Ascending aorta (tissue), 2 donors: ENCODE measurements around the gene TBX5. TPM values are rescaled to one million over a fixed set of nuclear protein-coding genes. Genes with fewer than 3 reads are reported as not detected.
A peak's percentile ranks its signal among the peaks of the same experiment; 100 is the strongest.

Experiments
- DNase-seq, 2 donors: peaks; one replicate each; pipeline ENCODE4 v3.0.0-alpha.2; 2019; ENCODE audit warnings: low spot score in 2 of 2
- H3K27ac ChIP-seq, 2 donors: fragments of 200-600 bp; sonication (generic); one replicate each; pipeline ENCODE4 v1.5.1; 2016 to 2017; ENCODE audit warnings: mild to moderate bottlenecking in 1 of 2
- H3K27me3 ChIP-seq: fragments of 200-600 bp; sonication (generic); one replicate; pipeline ENCODE4 v1.5.1; 2017
- H3K36me3 ChIP-seq, 2 donors: fragments of 200-600 bp; sonication (generic); one replicate each; pipeline ENCODE4 v1.5.1; 2016
- H3K4me1 ChIP-seq, 2 donors: fragments of 200-600 bp; sonication (generic); one replicate each; pipeline ENCODE4 v1.5.1; 2016 to 2017; ENCODE audit warnings: mild to moderate bottlenecking in 1 of 2
- H3K4me3 ChIP-seq, 2 donors: fragments of 200-600 bp; sonication (generic); one replicate each; pipeline ENCODE4 v1.5.1; 2016 to 2017; ENCODE audit warnings: mild to moderate bottlenecking in 1 of 2
- H3K9me3 ChIP-seq, 2 donors: fragments of 200-600 bp; sonication (generic); one replicate each; pipeline ENCODE4 v1.5.1; 2016
- intact Hi-C: fragments of 100-400 bp; cut with DNase I; formaldehyde crosslinking; loops from one replicate; pipeline ENCODE4 v1.15.1; 2023
- total RNA-seq: library from RNA; depleted of rRNA; stranded (reverse); fragments of >200 nt; gene quantifications from one replicate; pipeline ENCODE4 v1.1.0, GENCODE V29; 2016
- TF ChIP-seq, protein P1 (sequence below), 3 experiments: fragments of 200-600 bp in 2 of 3; fragments of 450-650 bp in 1 of 3; sonication (generic) in 2 of 3; IDR thresholded peaks; one replicate each; pipeline ENCODE4 v1.5.1; 2016 to 2019; ENCODE audit warnings: antibody characterized with exemption in 3 of 3, mild to moderate bottlenecking in 1 of 3, moderate library complexity in 1 of 3

The TBX5 gene
- total RNA-seq, 1 donor from 2014 or later = not detected

DNA sequence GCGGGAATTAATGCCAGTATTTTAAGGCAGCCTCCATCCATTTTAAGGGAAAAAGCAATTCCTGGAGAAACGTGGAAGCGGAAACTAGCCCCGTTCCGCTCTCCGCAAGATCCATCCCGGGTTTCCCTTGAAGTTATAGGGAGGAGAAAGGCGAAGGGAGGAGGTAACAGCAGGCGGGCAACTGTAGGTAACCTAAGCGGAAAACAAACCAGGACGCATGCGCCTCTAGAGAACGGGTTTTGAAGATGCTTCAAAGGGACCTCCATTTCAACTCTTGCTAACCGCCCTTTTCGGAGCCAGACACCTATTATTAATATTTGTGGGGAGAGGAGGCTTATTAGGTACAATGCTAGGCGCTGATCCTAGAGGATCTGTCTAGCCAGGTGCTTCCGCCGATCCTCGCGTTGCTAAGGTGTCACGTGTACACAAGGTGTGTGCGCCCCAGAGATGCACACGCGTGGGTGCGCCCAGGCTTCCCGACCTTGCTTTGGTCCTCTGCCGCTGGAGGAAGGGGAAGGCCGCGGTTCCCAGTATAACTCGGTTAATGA, 6.2 kb downstream of the TBX5 start:
- Histone ChIP-seq H3K27ac (no peak overlapping the region), H3K4me3 (no peak overlapping the region), H3K36me3 (no peaks in the 10 kb centered on the region), H3K9me3 (no peaks in the 10 kb centered on the region), H3K4me1 (no peaks in the 10 kb centered on the region), H3K27me3 (peaks cover 17% of the 10 kb centered on the region)
- intact Hi-C loops = no loop called here
- TF ChIP-seq, protein P1, sequence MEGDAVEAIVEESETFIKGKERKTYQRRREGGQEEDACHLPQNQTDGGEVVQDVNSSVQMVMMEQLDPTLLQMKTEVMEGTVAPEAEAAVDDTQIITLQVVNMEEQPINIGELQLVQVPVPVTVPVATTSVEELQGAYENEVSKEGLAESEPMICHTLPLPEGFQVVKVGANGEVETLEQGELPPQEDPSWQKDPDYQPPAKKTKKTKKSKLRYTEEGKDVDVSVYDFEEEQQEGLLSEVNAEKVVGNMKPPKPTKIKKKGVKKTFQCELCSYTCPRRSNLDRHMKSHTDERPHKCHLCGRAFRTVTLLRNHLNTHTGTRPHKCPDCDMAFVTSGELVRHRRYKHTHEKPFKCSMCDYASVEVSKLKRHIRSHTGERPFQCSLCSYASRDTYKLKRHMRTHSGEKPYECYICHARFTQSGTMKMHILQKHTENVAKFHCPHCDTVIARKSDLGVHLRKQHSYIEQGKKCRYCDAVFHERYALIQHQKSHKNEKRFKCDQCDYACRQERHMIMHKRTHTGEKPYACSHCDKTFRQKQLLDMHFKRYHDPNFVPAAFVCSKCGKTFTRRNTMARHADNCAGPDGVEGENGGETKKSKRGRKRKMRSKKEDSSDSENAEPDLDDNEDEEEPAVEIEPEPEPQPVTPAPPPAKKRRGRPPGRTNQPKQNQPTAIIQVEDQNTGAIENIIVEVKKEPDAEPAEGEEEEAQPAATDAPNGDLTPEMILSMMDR (IDR thresholded peaks at IDR 0.05) = no peak
- no peak for DNase-seq

DNA sequence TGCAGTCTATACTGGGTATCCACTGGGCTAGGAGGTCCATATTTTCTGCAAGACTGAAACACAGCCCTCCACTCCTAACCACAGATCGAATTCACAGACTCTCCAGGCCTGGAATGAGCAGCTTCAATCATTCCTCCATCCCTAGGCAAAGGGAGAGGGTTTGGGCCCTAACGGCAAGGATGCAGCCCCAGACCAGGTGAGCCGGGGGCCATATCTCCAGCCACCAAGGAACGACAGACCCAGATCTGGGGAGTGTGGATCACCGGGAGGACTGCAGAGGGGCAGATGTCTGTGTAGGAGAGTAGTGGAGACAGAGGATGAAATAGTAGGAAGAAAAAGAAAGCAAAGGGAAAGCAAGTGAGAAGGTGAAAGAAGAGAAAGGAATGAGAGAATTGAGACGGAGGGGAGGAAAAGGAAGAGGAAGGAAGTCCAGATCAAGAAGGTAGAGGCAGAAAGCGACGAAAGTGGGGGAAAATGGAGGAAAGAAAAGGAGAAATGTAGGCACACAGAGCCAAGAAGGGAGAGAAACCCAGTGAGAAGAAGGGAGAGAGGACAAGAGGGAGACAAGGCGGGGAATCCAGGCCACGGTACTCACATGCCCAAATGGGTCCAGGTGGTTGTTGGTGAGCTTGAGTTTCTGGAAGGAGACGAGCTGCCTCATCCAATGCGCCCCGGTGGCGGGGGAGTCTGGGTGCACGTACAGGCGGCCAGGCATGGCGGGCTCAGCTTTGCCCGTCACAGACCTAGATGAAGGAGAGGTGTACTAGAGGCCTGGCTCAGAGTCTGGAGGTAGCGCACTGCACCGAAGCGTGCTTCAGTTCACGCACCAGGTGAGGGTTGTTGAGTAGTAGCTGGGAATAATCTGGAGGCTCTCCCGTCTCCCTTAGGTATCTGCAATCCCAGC, 7.7 kb downstream of the TBX5 start:
- Histone ChIP-seq H3K27ac (no peak overlapping the region), H3K9me3 (no peaks in the 10 kb centered on the region), H3K4me1 (no peaks in the 10 kb centered on the region), H3K36me3 (no peaks in the 10 kb centered on the region), H3K4me3 (no peak overlapping the region), H3K27me3 (peaks cover 17% of the 10 kb centered on the region)
- TF ChIP-seq, protein P1 (IDR thresholded peaks at IDR 0.05) = no peak
- DNase-seq = no peak
- intact Hi-C loops = no loop called here

DNA sequence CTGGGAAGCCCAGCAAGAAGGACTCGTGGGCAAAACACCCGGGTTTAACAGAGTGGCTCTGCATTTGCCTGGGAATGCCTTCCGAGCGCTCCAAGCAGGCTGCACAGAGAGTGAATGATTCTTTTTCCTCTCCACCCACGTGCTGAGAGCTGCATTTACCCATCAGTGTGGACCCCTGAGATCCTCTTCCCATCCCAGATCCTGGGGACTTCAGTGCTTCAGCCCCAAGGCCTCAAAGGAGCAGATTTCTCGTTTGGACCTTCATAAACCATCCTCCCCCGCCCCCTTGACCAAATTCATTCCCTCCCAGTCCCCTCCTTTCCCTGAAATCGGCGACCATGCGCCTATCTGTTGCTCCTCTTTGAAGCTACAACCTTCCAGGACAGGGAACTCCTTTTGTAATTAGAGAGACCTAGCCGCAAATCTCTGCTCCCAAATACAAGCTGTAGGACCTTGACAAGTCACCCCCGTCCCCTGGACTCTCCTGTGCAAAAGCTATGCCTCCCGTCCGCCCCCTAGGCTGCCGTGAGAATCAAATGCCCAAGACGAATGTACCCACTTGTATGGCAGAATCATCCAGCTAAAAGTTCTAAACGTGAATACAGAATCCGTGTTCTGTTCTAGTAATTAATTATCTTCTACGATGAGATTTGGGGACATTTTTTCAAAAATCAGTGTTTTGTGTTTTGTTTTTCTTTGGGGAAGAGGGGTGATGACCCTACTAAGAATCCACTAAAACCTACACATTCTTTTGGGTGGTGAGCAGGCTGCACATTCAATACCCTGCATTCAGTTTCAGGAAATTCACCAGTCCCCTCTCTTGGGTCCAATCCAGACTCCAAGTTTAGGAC, 8.8 kb downstream of the TBX5 start:
- intact Hi-C loops = no loop called here
- H3K4me3 ChIP-seq = no peak overlapping the region
- no peaks in the 10 kb centered on the region for H3K9me3 ChIP-seq
- no peaks in the 10 kb centered on the region for H3K36me3 ChIP-seq
- TF ChIP-seq, protein P1 (IDR thresholded peaks at IDR 0.05) = no peak
- DNase-seq = no peak
- H3K4me1 ChIP-seq = no peaks in the 10 kb centered on the region
- H3K27me3 ChIP-seq = peaks cover 17% of the 10 kb centered on the region
- no peak overlapping the region for H3K27ac ChIP-seq

DNA sequence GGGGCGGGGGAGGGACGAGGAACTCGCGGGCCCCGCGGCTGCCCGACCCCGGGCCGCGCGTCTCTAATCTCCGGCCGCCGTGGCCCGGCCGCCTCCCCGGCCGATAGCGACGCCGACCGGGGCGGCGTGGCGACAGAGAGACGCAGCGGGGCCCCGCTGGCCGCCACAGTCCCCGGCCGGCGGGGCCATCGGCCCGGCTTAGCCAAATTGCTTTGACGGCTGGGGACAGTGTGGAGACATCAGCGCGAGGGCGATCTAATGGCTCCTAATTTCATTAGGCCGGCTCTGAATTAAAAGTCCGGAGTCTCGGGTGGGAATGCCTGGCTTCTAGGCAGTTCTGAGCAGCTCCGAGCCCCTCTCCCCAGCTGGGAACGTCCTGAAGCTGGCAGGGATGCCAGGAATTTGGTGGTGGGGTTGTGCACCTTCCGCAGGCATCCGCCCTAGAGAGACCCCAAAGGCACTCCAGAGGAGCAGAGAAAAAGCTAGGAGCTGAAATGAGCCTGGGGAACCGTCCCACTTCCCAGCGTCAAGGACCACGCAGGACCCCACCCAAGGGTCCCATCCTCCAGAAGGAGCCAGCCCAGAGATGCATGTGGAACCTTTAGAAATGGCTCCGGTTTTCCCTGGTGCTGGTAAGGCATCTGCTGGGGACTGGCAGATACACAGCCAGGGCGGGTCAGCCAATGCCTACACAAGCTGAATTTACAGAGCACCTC, 9.6 kb downstream of the TBX5 start:
- no peak for DNase-seq
- TF ChIP-seq, protein P1 (IDR thresholded peaks at IDR 0.05) = no peak
- Histone ChIP-seq H3K4me3 (peak overlapping the region in 1 of 2 donors; percentile 20), H3K27me3 (peaks cover 17% of the 10 kb centered on the region), H3K4me1 (no peaks in the 10 kb centered on the region), H3K27ac (no peak overlapping the region), H3K36me3 (no peaks in the 10 kb centered on the region), H3K9me3 (no peaks in the 10 kb centered on the region)
- intact Hi-C loops = no loop called here

DNA sequence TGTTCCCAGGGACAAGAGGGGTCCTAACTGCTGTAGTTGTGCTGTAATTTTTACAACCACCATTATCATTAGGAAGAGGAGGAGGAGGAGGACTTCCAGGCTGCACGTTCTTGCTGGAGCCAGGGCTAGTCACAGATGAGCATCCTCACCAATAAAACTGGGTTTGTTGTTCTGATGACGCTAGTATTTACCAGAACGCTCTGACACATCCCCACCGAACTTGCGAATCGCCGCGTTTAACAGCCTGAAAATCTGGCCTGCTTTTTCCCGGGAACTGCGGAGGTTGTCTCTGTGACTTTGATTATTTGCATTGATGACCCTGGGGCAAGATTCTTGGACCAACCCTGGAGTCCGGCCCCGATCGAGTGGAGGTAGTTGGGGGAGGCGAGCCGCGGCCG, 10.2 kb downstream of the TBX5 start:
- Histone ChIP-seq H3K27ac (no peak overlapping the region), H3K36me3 (no peaks in the 10 kb centered on the region), H3K27me3 (peaks cover 17% of the 10 kb centered on the region), H3K4me1 (no peaks in the 10 kb centered on the region), H3K4me3 (peak overlapping the region in 1 of 2 donors; percentile 20), H3K9me3 (no peaks in the 10 kb centered on the region)
- DNase-seq = no peak
- TF ChIP-seq, protein P1 (IDR thresholded peaks at IDR 0.05) = no peak
- intact Hi-C loops = no loop called here
